ENCODE data around the gene PDZD8. TPM values are rescaled to one million over a fixed set of nuclear protein-coding genes. Genes with fewer than 3 reads are reported as not detected.
"Not testable (repeated sequence)": the region's sequence is repeated elsewhere in the genome, so short reads cannot be mapped to it uniquely, and the experiment has no call there.

The PDZD8 gene
- total and polyA plus RNA-seq, 8 donors: 4.6 to 55.9 (median 39.9) TPM

DNA sequence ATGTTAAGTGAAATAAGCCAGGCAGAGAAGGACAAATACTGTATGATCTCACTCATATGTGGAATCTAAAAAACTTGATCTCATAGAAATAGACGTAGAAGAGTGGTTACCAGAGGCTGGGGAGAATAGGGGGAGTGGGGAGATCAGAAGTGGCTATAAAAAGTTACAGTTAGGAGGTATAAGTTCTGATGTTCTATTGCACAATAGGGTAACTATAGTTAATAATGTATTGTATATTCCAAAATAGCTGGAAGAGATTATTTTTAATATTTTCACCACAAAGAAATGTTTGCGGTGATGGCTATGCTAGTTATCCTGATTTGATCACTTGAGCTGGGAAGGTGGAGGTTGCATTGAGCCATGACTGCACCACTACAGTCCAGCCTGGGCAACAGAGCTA, 80.5 kb downstream of the PDZD8 start:
- WGBS, 2 donors: 98 to 100% methylated on average over 2 of the region's 2 CpGs
- FAIRE-seq: no peak
- intact Hi-C loops (cut with DNase I): no loop called here
- Histone ChIP-seq H3K4me1 (peaks cover 0 to 9% (median 7%) of the 10 kb centered on the region in 3 donors), H3K36me3 (no peaks in the 10 kb centered on the region), H3K9me3 (no peaks in the 10 kb centered on the region), H3K4me3 (no peak overlapping the region), H3K27ac (no peak overlapping the region), H3K27me3 (no peaks in the 10 kb centered on the region)
- ATAC-seq: no peak
- no peak for DNase-seq
- TF ChIP-seq CTCF (IDR thresholded peaks at IDR 0.05): no peak

DNA sequence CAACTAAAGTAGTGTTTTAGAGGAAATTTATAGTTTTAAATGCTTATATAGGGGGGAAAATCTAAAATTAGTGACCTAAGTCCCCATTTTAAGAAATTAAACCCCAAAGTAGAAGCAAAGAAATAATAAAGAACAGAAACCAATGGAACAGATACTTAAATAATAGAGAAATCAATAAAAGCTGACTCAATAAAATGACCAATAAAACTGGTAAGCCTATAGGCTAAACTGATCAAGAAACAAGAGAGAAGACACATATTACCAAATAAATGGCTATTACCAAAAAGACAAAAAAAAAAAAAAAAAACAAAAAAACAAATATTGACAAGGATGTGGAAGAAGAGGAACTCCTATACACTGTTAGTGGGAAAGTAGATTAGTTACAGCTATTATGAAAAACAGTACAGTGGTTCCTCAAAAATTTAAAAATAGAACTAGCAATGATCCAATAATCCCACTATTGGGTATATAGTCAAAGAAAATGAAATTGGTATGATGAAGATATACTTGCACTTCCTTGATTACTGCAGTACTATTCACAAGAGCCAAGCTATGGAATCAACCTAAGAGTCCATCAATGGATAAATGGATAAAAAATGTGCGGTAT, 81.1 kb downstream of the PDZD8 start:
- H3K9me3 ChIP-seq: no peaks in the 10 kb centered on the region
- H3K27ac ChIP-seq: no peak overlapping the region
- WGBS, 2 donors: 96 to 97% methylated on average over 1 of the region's 1 CpG
- H3K36me3 ChIP-seq: no peaks in the 10 kb centered on the region
- no peak overlapping the region for H3K4me3 ChIP-seq
- ATAC-seq (no peak), FAIRE-seq (no peak), DNase-seq (no peak)
- intact Hi-C loops (cut with DNase I): no loop called here
- H3K27me3 ChIP-seq: no peaks in the 10 kb centered on the region
- TF ChIP-seq CTCF (IDR thresholded peaks at IDR 0.05): no peak
- peaks cover 0 to 9% (median 7%) of the 10 kb centered on the region in 3 donors for H3K4me1 ChIP-seq

- intact Hi-C loops (cut with DNase I); DNase-seq; H3K27me3 ChIP-seq; FAIRE-seq; H3K4me1 ChIP-seq; H3K36me3 ChIP-seq; ATAC-seq; H3K4me3 ChIP-seq; H3K27ac ChIP-seq; H3K9me3 ChIP-seq: not testable (repeated sequence)
- WGBS, 2 donors: 98 to 99% methylated on average over 10 of the region's 10 CpGs
Measured at GRCh38 chr10:117290872-117291271, 84.4 kb downstream of the PDZD8 start.

DNA sequence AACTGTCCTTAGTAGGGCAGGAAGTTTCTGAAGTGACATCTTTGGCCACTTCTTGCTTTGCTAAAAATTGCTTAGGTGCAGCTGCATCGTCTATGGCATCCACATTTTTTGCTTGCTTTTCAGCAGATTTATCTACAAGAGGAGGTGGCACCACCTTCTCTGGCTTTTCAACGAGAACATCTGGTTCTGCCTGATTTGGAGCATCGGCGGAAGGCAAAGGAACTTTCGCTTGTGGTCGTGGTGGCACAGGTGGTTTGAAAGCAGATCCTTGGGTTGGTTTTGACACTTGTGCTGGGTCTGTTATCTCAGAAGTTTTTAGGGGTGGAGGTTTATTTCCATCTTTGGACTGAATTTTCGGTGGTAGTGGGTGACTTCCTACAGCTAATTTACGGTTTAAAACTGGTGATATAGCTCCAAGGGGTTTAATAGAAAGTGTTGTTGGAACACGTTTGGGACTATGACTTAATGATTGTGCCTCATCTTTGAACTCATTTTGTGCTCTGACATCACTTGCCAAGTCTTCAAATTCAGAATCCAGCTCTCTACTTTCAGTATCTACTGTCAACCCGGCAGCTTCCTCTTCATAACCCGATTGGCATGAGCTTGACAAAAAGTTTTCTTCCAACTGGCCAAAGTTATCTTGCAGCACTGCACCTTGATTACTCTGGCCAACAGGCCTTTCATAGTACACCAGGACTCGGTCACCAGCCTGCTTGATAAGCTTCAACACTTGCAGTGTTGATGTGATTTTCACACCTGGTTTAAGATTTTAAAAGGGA, 90.3 kb downstream of the PDZD8 start:
- peaks cover 0 to 32% (median 0%) of the 10 kb centered on the region in 3 donors for H3K36me3 ChIP-seq
- ATAC-seq: no peak
- DNase-seq: no peak
- no peaks in the 10 kb centered on the region for H3K9me3 ChIP-seq
- no peak overlapping the region for H3K27ac ChIP-seq
- H3K4me1 ChIP-seq: no peaks in the 10 kb centered on the region
- no peak for FAIRE-seq
- no peak for TF ChIP-seq CTCF (IDR thresholded peaks at IDR 0.05)
- H3K4me3 ChIP-seq: no peak overlapping the region
- intact Hi-C loops (cut with DNase I): no loop called here
- 82 to 84% methylated on average over 12 of the region's 12 CpGs for WGBS, 2 donors
- H3K27me3 ChIP-seq: no peaks in the 10 kb centered on the region

GRCh38 chr10:117277675-117278074, 97.6 kb downstream of the PDZD8 start:
- Histone ChIP-seq H3K4me3 (no peak overlapping the region), H3K27me3 (no peaks in the 10 kb centered on the region), H3K9me3 (no peaks in the 10 kb centered on the region), H3K27ac (no peak overlapping the region), H3K4me1 (peaks cover 0 to 4% (median 0%) of the 10 kb centered on the region in 3 donors), H3K36me3 (no peaks in the 10 kb centered on the region)
- no peak for DNase-seq
- WGBS, 2 donors: 88 to 89% methylated on average over 2 of the region's 2 CpGs
- no peak for ATAC-seq
- no peak for TF ChIP-seq CTCF (IDR thresholded peaks at IDR 0.05)
- peak; percentile 32 for FAIRE-seq
- intact Hi-C loops (cut with DNase I): no loop called here

All from pancreas (tissue), 10 donors.